ENCODE measurements around the gene CCDC86.
"Not testable (repeated sequence)": the region's sequence is repeated elsewhere in the genome, so short reads cannot be mapped to it uniquely, and the experiment has no call there.

Gene CCDC86

DNA sequence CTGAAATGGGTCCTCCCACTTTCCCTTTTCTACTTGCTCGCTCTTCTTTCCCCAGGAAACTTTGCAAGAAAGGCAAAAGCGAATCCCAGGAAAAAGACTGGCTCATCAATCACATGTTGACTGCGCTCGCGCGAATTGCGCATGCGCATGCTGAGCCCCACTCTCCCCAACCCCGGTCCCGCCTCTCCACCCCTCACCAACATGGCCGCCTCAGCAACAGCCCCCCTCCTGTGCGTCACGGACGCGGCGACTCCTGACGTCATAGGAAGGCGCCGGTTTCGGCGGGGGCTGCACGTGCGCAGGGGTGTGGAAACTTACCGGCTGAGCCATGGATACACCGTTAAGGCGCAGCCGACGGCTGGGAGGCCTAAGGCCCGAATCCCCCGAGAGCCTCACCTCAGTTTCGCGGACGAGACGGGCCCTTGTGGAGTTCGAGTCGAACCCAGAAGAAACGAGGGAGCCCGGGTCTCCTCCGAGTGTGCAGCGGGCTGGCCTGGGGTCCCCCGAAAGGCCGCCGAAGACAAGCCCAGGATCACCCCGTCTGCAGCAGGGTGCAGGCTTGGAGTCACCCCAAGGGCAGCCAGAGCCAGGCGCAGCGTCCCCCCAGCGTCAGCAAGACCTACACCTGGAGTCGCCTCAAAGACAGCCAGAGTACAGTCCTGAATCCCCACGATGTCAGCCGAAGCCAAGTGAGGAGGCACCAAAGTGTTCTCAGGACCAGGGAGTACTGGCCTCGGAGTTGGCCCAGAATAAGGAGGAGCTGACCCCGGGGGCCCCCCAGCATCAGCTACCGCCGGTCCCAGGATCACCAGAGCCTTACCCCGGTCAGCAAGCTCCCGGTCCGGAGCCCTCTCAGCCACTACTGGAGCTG, at the start of gene CCDC86:
Gene CCDC86 (plus strand): TSS at position 317 of the 871 bp plus-strand sequence. CDS start 12 bp downstream, at position 329.
- DNase-seq (ENCODE audit: low read depth): peak; percentile 98

GRCh38 chr11:60792521-60792920, 49.4 kb upstream of the CCDC86 start:
- DNase-seq (ENCODE audit: low read depth): no peak

- no peak for DNase-seq (ENCODE audit: low read depth)
Observed at GRCh38 chr11:60795291-60795690, 46.6 kb upstream of the CCDC86 start.

DNA sequence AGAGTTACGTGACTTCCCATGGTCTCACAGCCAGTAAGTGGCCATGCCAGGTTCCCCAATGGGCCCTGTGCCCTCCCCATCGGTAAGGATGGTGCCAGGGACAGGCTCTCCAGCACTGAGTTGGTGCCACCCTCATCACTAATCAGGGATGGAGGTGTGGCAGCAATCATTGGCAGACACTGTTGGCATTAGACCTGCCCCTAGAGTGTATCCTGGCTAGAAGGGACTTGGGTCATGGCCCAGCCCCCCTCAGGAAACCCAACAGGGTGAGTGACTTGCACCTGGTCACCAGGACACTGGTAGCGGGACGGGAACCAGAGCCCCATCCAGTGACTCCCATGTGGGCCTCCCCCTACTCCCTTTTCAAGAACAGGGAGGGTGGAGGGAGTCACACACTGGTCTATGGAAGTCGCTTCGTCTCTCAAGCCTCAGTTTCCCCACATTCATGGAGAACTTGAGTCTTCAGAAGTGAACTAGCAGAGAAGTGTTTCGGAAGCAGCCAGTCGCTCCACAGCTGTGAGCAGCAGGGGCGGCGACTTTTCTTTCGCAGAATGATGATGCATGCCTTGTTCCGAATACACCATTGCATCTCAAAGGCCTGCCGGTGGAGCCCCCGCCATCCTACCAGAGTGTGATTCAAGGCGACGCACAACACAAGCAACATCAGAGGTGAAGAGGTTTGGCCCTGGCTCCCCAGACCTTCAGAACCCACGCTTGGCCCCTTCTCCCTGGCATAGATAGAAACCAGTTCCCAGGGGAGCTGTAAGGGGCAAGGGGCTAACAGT, 43.9 kb upstream of the CCDC86 start:
- no peak for DNase-seq (ENCODE audit: low read depth)

- DNase-seq (ENCODE audit: low read depth): no peak
Observed at GRCh38 chr11:60798631-60799030, 43.3 kb upstream of the CCDC86 start.

- DNase-seq (ENCODE audit: low read depth): no peak
Observed at GRCh38 chr11:60801194-60801593, 40.7 kb upstream of the CCDC86 start.

- DNase-seq (ENCODE audit: low read depth): no peak
Observed at GRCh38 chr11:60803273-60803936, 38.5 kb upstream of the CCDC86 start.

GRCh38 chr11:60809249-60809648, 32.7 kb upstream of the CCDC86 start:
- no peak for DNase-seq (ENCODE audit: low read depth)

DNA sequence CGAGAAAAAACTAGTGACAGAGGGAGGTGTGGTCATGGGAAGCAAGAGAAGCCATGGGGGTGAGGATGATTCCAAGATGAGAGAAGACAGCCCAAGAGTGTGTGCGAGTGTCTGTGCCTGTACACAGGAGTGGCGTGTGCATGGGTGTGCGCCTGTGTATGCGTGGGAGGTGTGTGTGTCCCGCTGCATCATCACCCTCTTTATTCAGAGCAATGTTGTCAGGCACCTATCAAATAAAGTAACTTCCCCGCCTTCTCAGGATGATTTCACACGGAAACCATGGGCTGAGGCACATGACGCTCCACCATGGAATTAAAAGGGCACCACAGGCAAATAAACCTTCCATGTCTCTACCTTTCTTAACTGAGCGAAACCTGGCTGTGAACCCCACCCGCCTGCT, 32.2 kb upstream of the CCDC86 start:
- no peak for DNase-seq (ENCODE audit: low read depth)

- no peak for DNase-seq (ENCODE audit: low read depth)
Observed at GRCh38 chr11:60810151-60810550, 31.8 kb upstream of the CCDC86 start.

DNA sequence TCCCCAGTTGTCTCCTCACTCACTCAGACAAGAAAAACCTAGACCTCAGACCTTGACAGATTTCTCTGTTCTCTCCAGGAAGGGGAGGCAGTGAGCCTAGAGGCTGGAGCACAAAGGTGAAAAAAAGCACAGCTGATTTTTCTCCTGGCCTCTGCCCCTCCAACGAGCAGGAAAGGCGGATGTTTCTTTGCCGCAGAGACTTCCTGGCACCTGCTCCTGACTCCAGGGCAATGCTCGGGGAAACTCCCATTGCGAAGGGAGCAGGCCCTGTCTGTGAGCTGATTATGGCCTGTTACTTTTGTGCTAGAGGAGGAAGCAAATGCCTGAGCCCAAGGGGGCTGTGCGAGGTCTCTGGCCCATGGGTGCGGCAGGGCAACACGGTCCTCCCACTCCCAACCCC, 31.3 kb upstream of the CCDC86 start:
- DNase-seq (ENCODE audit: low read depth): no peak

DNA sequence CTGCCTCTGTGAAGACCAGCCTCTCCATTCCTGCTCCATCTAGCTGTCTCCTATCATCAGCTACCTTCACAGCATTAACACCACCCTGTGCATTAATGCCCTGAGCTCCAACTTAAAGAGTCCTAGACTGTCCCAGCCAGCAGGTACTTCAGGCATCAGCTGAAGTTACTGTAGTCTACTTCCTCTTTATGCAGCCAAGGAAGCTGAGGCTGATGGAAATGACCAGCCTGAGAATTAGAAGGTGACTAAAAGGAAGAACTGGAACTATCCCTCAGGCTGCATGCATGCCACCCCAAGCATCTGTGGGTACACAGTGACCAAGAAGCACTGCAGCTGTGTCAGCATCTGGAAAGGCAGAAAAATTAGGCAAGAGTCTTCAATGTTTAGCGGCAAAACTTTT, 28.6 kb upstream of the CCDC86 start:
- no peak for DNase-seq (ENCODE audit: low read depth)

- DNase-seq (ENCODE audit: low read depth): no peak
Observed at GRCh38 chr11:60814112-60814511, 27.8 kb upstream of the CCDC86 start.

DNA sequence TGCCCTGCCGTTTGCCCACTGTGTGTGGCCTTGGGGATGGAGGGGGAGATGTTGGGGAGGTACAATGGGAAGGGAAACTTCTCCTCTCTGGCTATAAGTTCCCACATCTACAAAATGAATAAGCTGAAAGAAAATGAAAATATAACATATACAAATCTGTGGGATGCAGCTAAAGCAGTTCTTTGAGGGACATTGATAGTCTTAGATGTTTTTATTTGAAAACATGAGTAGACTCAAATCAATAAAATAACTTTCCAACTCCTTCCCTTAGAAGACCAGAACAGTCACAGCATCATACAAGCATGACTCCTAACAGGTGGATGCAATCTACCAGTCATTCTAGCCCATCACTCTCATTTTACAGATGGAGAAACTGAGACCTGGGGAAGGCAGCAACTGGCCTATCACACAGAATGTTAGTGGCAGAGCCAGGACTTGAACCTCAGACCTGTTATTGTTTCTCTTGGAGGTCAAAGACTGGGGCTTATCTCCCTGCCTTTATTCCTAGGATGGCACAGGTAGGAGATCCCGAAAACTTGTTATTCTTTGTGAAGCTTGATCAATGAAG, 25.2 kb upstream of the CCDC86 start:
- DNase-seq (ENCODE audit: low read depth): no peak

DNA sequence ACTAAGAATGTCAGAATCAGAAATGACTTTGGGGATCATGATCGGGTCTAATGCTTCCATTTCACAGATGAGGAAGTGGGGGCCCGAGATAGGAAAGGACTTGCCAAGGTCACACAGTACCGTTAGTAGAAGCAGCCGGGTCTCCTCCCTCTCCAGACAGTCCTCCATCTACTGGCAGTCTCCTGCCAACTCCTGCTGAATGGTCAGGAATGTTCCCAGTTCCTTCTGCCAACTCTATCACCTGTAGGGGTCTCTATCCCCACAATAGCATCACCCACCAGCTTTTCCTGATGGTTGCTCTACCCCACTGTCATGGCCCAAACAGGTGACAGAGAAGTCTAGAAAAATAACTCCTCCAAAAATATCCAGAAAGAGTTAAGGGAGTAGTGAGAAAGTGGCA, 23.9 kb upstream of the CCDC86 start:
- DNase-seq (ENCODE audit: low read depth): no peak

DNA sequence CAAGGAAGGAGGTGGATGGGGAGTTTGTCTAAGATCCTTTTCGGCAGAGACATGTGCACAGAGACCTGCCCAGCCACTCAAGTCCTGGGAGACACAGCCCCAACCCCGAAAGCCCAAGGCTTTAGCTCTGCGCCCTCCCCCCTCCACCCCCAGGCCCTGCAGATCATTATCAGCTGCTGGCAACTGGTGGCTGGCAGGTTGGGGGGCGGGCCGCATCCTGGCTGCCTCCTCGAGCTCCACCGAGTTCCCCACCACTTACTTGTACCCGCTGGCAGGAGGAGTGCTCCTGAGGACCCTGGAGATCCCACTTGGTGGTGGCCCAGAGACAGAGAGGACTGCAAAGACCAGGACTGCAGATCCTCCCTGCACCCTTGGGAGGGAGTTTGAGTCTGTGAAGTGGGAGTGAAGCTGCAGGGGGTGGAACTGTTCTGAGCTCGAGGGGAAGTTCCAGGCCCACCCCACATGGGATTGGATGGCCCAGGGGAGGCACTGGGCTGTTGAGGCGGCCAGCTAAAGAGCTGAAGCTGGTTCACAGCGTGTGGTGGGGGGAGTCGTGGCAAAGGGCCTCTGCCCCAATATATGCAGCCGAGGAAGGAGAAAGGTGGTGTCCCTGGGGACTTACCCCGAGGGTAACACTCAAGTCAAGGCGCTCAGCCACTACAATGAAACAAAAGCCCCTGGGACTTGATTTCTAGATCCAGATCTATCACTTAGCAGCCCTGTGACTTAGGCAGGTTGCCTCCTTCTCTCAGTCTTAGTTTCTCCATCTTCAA, 19.9 kb upstream of the CCDC86 start:
- no peak for DNase-seq (ENCODE audit: low read depth)

- not testable (repeated sequence) for DNase-seq (ENCODE audit: low read depth)
Observed at GRCh38 chr11:60823745-60824306, 18.1 kb upstream of the CCDC86 start.

DNA sequence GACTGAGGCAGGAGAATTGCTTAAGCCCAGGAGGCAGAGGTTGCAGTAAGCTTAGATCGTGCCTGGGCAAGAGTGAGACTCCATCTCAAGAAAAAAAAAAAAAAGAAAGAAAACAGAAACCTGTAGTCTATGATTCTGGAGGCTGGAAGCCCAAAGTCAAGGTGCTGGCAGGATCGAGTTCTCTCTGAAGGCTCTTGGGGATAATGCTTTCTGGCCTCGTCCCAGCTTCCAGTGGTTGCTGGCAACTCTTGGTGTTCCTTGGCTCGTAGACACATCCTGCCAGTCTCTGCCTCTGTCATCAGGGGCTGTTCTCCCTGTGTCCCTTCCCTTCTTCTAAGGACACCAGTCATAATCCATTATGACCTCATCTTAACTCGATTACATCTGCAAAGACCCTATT, 16.8 kb upstream of the CCDC86 start:
- DNase-seq (ENCODE audit: low read depth): no peak

DNA sequence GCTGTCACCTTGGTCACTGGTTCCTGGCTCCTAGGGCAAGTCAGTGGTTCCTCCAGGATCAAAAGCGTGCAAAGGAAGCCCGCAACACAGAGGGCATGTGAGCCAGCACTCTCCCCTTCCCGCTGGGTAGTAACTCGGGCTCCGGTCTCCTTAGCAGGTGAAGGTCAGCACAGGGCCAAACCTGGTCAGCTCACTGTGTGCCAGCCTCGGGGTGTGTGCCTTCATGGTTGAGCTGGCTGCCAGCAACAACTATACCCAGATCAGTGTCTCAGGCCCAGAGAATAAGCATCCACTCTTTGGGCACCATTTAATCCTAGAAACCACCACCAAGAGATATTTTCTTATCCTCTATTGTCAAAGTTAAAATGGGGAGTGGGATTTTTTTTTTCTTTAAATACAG, 16.1 kb upstream of the CCDC86 start:
- DNase-seq (ENCODE audit: low read depth): no peak

DNA sequence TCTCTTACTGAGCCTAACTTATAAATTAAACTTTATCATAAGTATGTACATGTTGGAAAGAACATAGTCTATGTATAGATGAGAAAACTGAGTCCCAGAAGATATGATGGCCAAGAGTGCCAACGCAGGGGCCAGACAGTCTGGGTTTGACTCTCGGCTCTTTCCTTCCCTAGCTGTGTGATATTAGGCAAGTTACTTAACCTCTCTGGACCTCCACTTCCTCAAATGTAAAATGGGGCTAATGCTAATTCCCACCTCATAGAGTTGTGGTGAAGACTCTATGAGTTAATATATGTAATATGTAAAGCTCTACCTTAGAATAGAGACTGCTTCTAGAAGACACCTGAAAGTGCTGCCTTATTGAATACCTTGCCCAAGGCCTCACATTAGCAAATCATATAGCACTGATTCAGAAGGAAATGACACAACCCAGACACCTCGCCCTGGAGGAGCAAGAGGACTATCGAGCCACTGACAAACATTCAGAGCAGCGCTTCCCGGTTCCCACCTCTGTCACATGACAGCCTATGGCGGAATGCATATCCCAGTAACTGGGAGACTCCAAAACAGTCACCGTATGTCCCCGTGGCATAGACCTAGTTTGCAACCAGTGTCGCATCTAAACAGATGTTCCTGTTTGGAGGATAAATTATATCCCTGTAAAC, 11.3 kb upstream of the CCDC86 start:
- DNase-seq (ENCODE audit: low read depth): no peak

- DNase-seq (ENCODE audit: low read depth): peak; percentile 62
Observed at GRCh38 chr11:60831143-60831500, 10.8 kb upstream of the CCDC86 start.
